ENCODE measurements around the gene MAN2A2. TPM values are rescaled to one million over a fixed set of nuclear protein-coding genes. Genes with fewer than 3 reads are reported as not detected.
"Not testable (repeated sequence)": the region's sequence is repeated elsewhere in the genome, so short reads cannot be mapped to it uniquely, and the experiment has no call there.

The MAN2A2 gene
- total RNA-seq, 1 donor from 2014 or later, result 17.0 TPM

- DNase-seq, result no peak
These were observed 18.2 kb upstream of the MAN2A2 start for GRCh38 chr15:90884719-90885431.

- peak; percentile 90 for DNase-seq
These were observed 17.4 kb upstream of the MAN2A2 start for GRCh38 chr15:90885432-90886290.

- no peak for DNase-seq
These were observed 16.8 kb upstream of the MAN2A2 start for GRCh38 chr15:90886291-90886614.

GRCh38 chr15:90887037-90887481 is 16.0 kb upstream of the MAN2A2 start:
- DNase-seq, result no peak

- no peak for DNase-seq
These were observed 13.8 kb upstream of the MAN2A2 start for GRCh38 chr15:90889313-90889730.

- no peak for DNase-seq
These were observed 13.2 kb upstream of the MAN2A2 start for GRCh38 chr15:90889736-90890456.

- no peak for DNase-seq
These were observed 12.3 kb upstream of the MAN2A2 start for GRCh38 chr15:90890839-90891238.

- no peak for DNase-seq
These were observed 11.7 kb upstream of the MAN2A2 start for GRCh38 chr15:90891346-90891949.

GRCh38 chr15:90892023-90892422 is 11.1 kb upstream of the MAN2A2 start:
- DNase-seq, result no peak

GRCh38 chr15:90892498-90893174 is 10.5 kb upstream of the MAN2A2 start:
- DNase-seq, result no peak

GRCh38 chr15:90893175-90894090 is 9.7 kb upstream of the MAN2A2 start:
- DNase-seq, result no peak

GRCh38 chr15:90895571-90896117 is 7.5 kb upstream of the MAN2A2 start:
- DNase-seq, result peak; percentile 21

- not testable (repeated sequence) for DNase-seq
These were observed 5.9 kb upstream of the MAN2A2 start for GRCh38 chr15:90897131-90897655.

- peak; percentile 51 for DNase-seq
These were observed 1.7 kb upstream of the MAN2A2 start for GRCh38 chr15:90901175-90902039.

GRCh38 chr15:90902040-90902839 is 862 bp upstream of the MAN2A2 start:
- DNase-seq, result peak; percentile 90

- peak; percentile 36 for DNase-seq
These were observed 833 bp downstream of the MAN2A2 start for GRCh38 chr15:90903733-90904536.

- DNase-seq, result no peak
These were observed 1.6 kb downstream of the MAN2A2 start for GRCh38 chr15:90904746-90905145.
